Fibroblast of lung (primary cell): ENCODE results near the gene PLXNA4. TPM values are rescaled to one million over a fixed set of nuclear protein-coding genes. Genes with fewer than 3 reads are reported as not detected.

Source experiments
- DNase-seq, 2 donors: peaks; one replicate each; pipeline versions ENCODE4 v3.0.0 to v3.0.0-alpha.2; 2010; ENCODE audit warnings: low read depth in 2 of 2
- H2AFZ ChIP-seq: 2 replicates; pipeline ENCODE4 v1.5.1; 2012; ENCODE audit warnings: low read length, control low read depth, inconsistent platforms
- H3K27ac ChIP-seq: 2 replicates; pipeline ENCODE4 v1.5.1; 2011; ENCODE audit warnings: low read length, control low read depth; ENCODE audit not compliant: insufficient read depth
- H3K27me3 ChIP-seq: 2 replicates; pipeline ENCODE4 v1.5.1; 2011; ENCODE audit warnings: mild to moderate bottlenecking, low read length; ENCODE audit not compliant: control insufficient read depth, insufficient read depth
- H3K36me3 ChIP-seq: 2 replicates; pipeline ENCODE4 v1.5.1; 2011; ENCODE audit warnings: low read length; ENCODE audit not compliant: control insufficient read depth, insufficient read depth
- H3K4me1 ChIP-seq: 2 replicates; pipeline ENCODE4 v1.5.1; 2011; ENCODE audit warnings: low read length; ENCODE audit not compliant: control insufficient read depth, insufficient read depth; ENCODE audit errors: extremely low read depth
- H3K4me2 ChIP-seq: 2 replicates; pipeline ENCODE4 v1.5.1; 2011; ENCODE audit warnings: low read length, control low read depth; ENCODE audit not compliant: insufficient read depth; ENCODE audit errors: extremely low read depth
- H3K4me3 ChIP-seq, 4 experiments: fragments of 200-600 bp in 1 of 4; sonication (generic) in 1 of 4; replicated peaks in 1 of 4; 2 replicates each; pipeline ENCODE4 v1.5.1; 2011 to 2016; ENCODE audit warnings: low read length in 4 of 4, low read depth in 3 of 4, mild to moderate bottlenecking in 3 of 4, control low read depth in 2 of 4, inconsistent platforms in 1 of 4, mixed read lengths in 1 of 4; ENCODE audit not compliant: insufficient read depth in 1 of 4; ENCODE audit errors: control extremely low read depth in 1 of 4
- H3K79me2 ChIP-seq: 2 replicates; pipeline ENCODE4 v1.5.1; 2012; ENCODE audit warnings: mild to moderate bottlenecking, low read length, inconsistent platforms; ENCODE audit not compliant: control insufficient read depth, insufficient read depth
- H3K9ac ChIP-seq: 2 replicates; pipeline ENCODE4 v1.5.1; 2011; ENCODE audit warnings: mild to moderate bottlenecking, low read length, control low read depth; ENCODE audit not compliant: insufficient read depth
- H3K9me3 ChIP-seq: 2 replicates; pipeline ENCODE4 v1.5.1; 2012; ENCODE audit warnings: low read depth, low read length; ENCODE audit not compliant: control insufficient read depth, insufficient read depth
- H4K20me1 ChIP-seq: 2 replicates; pipeline ENCODE4 v1.5.1; 2011; ENCODE audit warnings: low read length; ENCODE audit not compliant: control insufficient read depth, insufficient read depth; ENCODE audit errors: extremely low read depth
- CTCF ChIP-seq, 2 donors: IDR thresholded peaks in 1 of 2; conservative IDR thresholded peaks in 1 of 2; 1 replicate in 1 of 2; 2 replicates in 1 of 2; pipeline ENCODE4 v1.5.1; 2011 to 2012; ENCODE audit warnings: low read length in 2 of 2, control low read depth in 1 of 2, inconsistent platforms in 1 of 2, low read depth in 1 of 2, mild to moderate bottlenecking in 1 of 2
- EZH2 ChIP-seq: IDR thresholded peaks from 2 replicates; pipeline ENCODE4 v1.5.1; 2012; ENCODE audit warnings: low read length, control low read depth, mild to moderate bottlenecking; ENCODE audit errors: missing control alignments
- polyA plus RNA-seq, 2 donors: library from polyadenylated mRNA; depleted of rRNA in 1 of 2; stranded (reverse) in 1 of 2; unstranded in 1 of 2; fragments of >200 nt; gene quantifications; 2 replicates each; pipeline ENCODE4 v1.2.1, GENCODE V29; 2011 to 2012; ENCODE audit warnings: missing spikeins in 1 of 2
- total RNA-seq: library from RNA; depleted of rRNA; stranded (reverse); fragments of >200 nt; gene quantifications from 2 replicates; pipeline ENCODE4 v1.2.1, GENCODE V29; 2014

Gene PLXNA4
- total and polyA plus RNA-seq, 2 donors (not counting 1 experiment from before 2014, with no cell fraction given), result 1.2 to 1.5 TPM

GRCh38 chr7:132142006-132142405 is 434.3 kb downstream of the PLXNA4 start:
- H3K27me3 ChIP-seq, result no peaks in the 10 kb centered on the region
- H3K27ac ChIP-seq, result no peak overlapping the region
- no peaks in the 10 kb centered on the region for H3K4me1 ChIP-seq
- H3K4me2 ChIP-seq, result no peak overlapping the region
- TF ChIP-seq CTCF (conservative IDR thresholded peaks at IDR 0.05 in 1 of 2, IDR thresholded peaks at IDR 0.05 in 1 of 2; ENCODE audit: low read depth in 1 of 2, low read length in 2 of 2) (no peak), EZH2 (no peak)
- H3K9ac ChIP-seq, result no peak overlapping the region
- H4K20me1 ChIP-seq, result no peaks in the 10 kb centered on the region
- H3K4me3 ChIP-seq, result no peak overlapping the region
- no peak overlapping the region for H2AFZ ChIP-seq
- no peaks in the 10 kb centered on the region for H3K9me3 ChIP-seq
- no peak for DNase-seq
- H3K79me2 ChIP-seq, result no peaks in the 10 kb centered on the region
- H3K36me3 ChIP-seq, result no peaks in the 10 kb centered on the region

- H3K9me3 ChIP-seq, result no peaks in the 10 kb centered on the region
- no peaks in the 10 kb centered on the region for H3K79me2 ChIP-seq
- no peaks in the 10 kb centered on the region for H3K27me3 ChIP-seq
- no peaks in the 10 kb centered on the region for H3K4me1 ChIP-seq
- DNase-seq, result peak; percentile 17 to 26
- H3K4me3 ChIP-seq, result no peak overlapping the region
- H2AFZ ChIP-seq, result no peak overlapping the region
- no peak overlapping the region for H3K9ac ChIP-seq
- TF ChIP-seq CTCF (conservative IDR thresholded peaks at IDR 0.05 in 1 of 2, IDR thresholded peaks at IDR 0.05 in 1 of 2; ENCODE audit: low read depth in 1 of 2, low read length in 2 of 2), result no peak
- no peak for TF ChIP-seq EZH2
- H3K4me2 ChIP-seq, result no peak overlapping the region
- H3K27ac ChIP-seq, result no peak overlapping the region
- no peaks in the 10 kb centered on the region for H3K36me3 ChIP-seq
- H4K20me1 ChIP-seq, result no peaks in the 10 kb centered on the region
These were observed 435.2 kb downstream of the PLXNA4 start for GRCh38 chr7:132141109-132141508.

GRCh38 chr7:132140341-132140740 is 435.9 kb downstream of the PLXNA4 start:
- TF ChIP-seq EZH2, result no peak
- no peak for TF ChIP-seq CTCF (conservative IDR thresholded peaks at IDR 0.05 in 1 of 2, IDR thresholded peaks at IDR 0.05 in 1 of 2; ENCODE audit: low read depth in 1 of 2, low read length in 2 of 2)
- no peak overlapping the region for H2AFZ ChIP-seq
- no peak overlapping the region for H3K9ac ChIP-seq
- no peaks in the 10 kb centered on the region for H3K27me3 ChIP-seq
- no peak overlapping the region for H3K4me2 ChIP-seq
- no peaks in the 10 kb centered on the region for H3K79me2 ChIP-seq
- H3K27ac ChIP-seq, result no peak overlapping the region
- H3K4me3 ChIP-seq, result no peak overlapping the region
- H3K9me3 ChIP-seq, result no peaks in the 10 kb centered on the region
- DNase-seq, result peak; percentile 39 to 57
- no peaks in the 10 kb centered on the region for H4K20me1 ChIP-seq
- H3K36me3 ChIP-seq, result no peaks in the 10 kb centered on the region
- H3K4me1 ChIP-seq, result no peaks in the 10 kb centered on the region
